Left lung (tissue), 10 donors: ENCODE measurements around the gene SLCO4A1. TPM values are rescaled to one million over a fixed set of nuclear protein-coding genes. Genes with fewer than 3 reads are reported as not detected.
A peak's percentile ranks its signal among the peaks of the same experiment; 100 is the strongest.

Source experiments
- ATAC-seq: fragments of 200-7000 bp; cut with Tn5 transposase; one replicate; pipeline ENCODE4 v1.9.1; 2020; ENCODE audit warnings: moderate library complexity
- DNase-seq, 4 donors: peaks; one replicate each; pipeline ENCODE4 v3.0.0-alpha.2; 2013 to 2020
- H3K27ac ChIP-seq, 2 donors: fragments of 200-600 bp; sonication (generic) in 1 of 2; one replicate each; pipeline versions ENCODE4 v1.5.0 to v1.8.0; 2020 to 2021
- H3K27me3 ChIP-seq, 2 donors: fragments of 200-600 bp; sonication (generic) in 1 of 2; one replicate each; pipeline versions ENCODE4 v1.5.0 to v1.8.0; 2020 to 2021
- H3K36me3 ChIP-seq, 2 donors: fragments of 200-600 bp; sonication (generic) in 1 of 2; one replicate each; pipeline versions ENCODE4 v1.5.0 to v1.8.0; 2020 to 2021
- H3K4me1 ChIP-seq, 2 donors: fragments of 200-600 bp; one replicate each; pipeline ENCODE4 v1.8.0; 2021
- H3K4me3 ChIP-seq, 2 donors: fragments of 200-600 bp; sonication (generic) in 1 of 2; one replicate each; pipeline versions ENCODE4 v1.5.0 to v1.8.0; 2020 to 2021; ENCODE audit warnings: mild to moderate bottlenecking in 1 of 2
- H3K9me3 ChIP-seq, 2 donors: fragments of 200-600 bp; sonication (generic) in 1 of 2; one replicate each; pipeline versions ENCODE4 v1.5.0 to v1.8.0; 2020 to 2021
- CTCF ChIP-seq, 2 donors: fragments of 200-600 bp; sonication (generic) in 1 of 2; IDR thresholded peaks; one replicate each; pipeline versions ENCODE4 v1.5.0 to v1.8.0; 2021; ENCODE audit warnings: antibody characterized with exemption in 2 of 2
- intact Hi-C, 2 donors: fragments of 100-400 bp; cut with DNase I; formaldehyde crosslinking; loops; one replicate each; pipeline versions ENCODE4 v1.11.2 to v1.14.2; 2022
- polyA plus RNA-seq, 6 donors: library from polyadenylated mRNA; unstranded; fragments of 120-200 nt; gene quantifications; one replicate each; pipeline ENCODE4 v1.2.1, GENCODE V29; 2013; ENCODE audit not compliant: insufficient read length in 6 of 6
- total RNA-seq, 2 donors: library from RNA; stranded (reverse); fragmentation: NEBNext Ultra II Directional; extraction: Animal tissue kit (Norgen Biotek cat#: 25700); gene quantifications; one replicate each; pipeline ENCODE4 v1.2.1, GENCODE V29; 2021
- donor health status: DM: no; HTN: yes; CAD: no.
- donor health status: DM: no; HTN: no; CAD: no.

The SLCO4A1 gene
- total and polyA plus RNA-seq, 8 donors: 0.20 to 47.2 (median 0.60) TPM

- peaks cover 19 to 88% of the 10 kb centered on the region in 2 donors for H3K4me1 ChIP-seq
- intact Hi-C loops: no loop called here
- peaks cover 15 to 61% of the 10 kb centered on the region in 2 donors for H3K27me3 ChIP-seq
- peak overlapping the region in 1 of 2 donors; percentile 90 for H3K4me3 ChIP-seq
- ATAC-seq: no peak
- H3K36me3 ChIP-seq: peaks cover 0 to 32% of the 10 kb centered on the region in 2 donors
- H3K27ac ChIP-seq: peak overlapping the region; percentile 13 to 60
- no peak for DNase-seq
- no peaks in the 10 kb centered on the region for H3K9me3 ChIP-seq
- TF ChIP-seq CTCF (IDR thresholded peaks at IDR 0.05): no peak
These were observed 2.6 kb downstream of the SLCO4A1 start for GRCh38 chr20:62644802-62645496.

- Histone ChIP-seq H3K27me3 (peaks cover 15 to 55% of the 10 kb centered on the region in 2 donors), H3K36me3 (peaks cover 0 to 38% of the 10 kb centered on the region in 2 donors), H3K4me3 (peak overlapping the region in 1 of 2 donors; percentile 90), H3K4me1 (peaks cover 19 to 94% of the 10 kb centered on the region in 2 donors), H3K9me3 (no peaks in the 10 kb centered on the region), H3K27ac (no peak overlapping the region)
- no peak for TF ChIP-seq CTCF (IDR thresholded peaks at IDR 0.05)
- intact Hi-C loops: no loop called here
- no peak for ATAC-seq
- no peak for DNase-seq
These were observed 3.3 kb downstream of the SLCO4A1 start for GRCh38 chr20:62645613-62646012.

GRCh38 chr20:62646851-62647520 lies 4.7 kb downstream of the SLCO4A1 start:
- Histone ChIP-seq H3K27me3 (peaks cover 11 to 41% of the 10 kb centered on the region in 2 donors), H3K4me1 (peaks cover 22 to 95% of the 10 kb centered on the region in 2 donors), H3K27ac (peak overlapping the region in 1 of 2 donors; percentile 30), H3K4me3 (no peak overlapping the region), H3K36me3 (peaks cover 0 to 42% of the 10 kb centered on the region in 2 donors), H3K9me3 (no peaks in the 10 kb centered on the region)
- DNase-seq (no peak), ATAC-seq (no peak)
- intact Hi-C loops: no loop called here
- TF ChIP-seq CTCF (IDR thresholded peaks at IDR 0.05): no peak

GRCh38 chr20:62647521-62648317 lies 5.4 kb downstream of the SLCO4A1 start:
- H3K27ac ChIP-seq: peak overlapping the region in 1 of 2 donors; percentile 30
- H3K4me3 ChIP-seq: no peak overlapping the region
- H3K27me3 ChIP-seq: peaks cover 4 to 34% of the 10 kb centered on the region in 2 donors
- ATAC-seq: no peak
- H3K36me3 ChIP-seq: peaks cover 0 to 42% of the 10 kb centered on the region in 2 donors
- H3K4me1 ChIP-seq: peaks cover 22 to 96% of the 10 kb centered on the region in 2 donors
- intact Hi-C loops: no loop called here
- no peak for DNase-seq
- no peaks in the 10 kb centered on the region for H3K9me3 ChIP-seq
- TF ChIP-seq CTCF (IDR thresholded peaks at IDR 0.05): no peak
